Measurements from ENCODE around the gene NCF2.

- TF ChIP-seq CTCF (IDR thresholded peaks at IDR 0.05; ENCODE audit: extremely low read depth in 1 of 2, insufficient read depth in 1 of 2, low read depth in 1 of 2, low read length in 2 of 2) = peak; percentile 62 to 71
- TF ChIP-seq POLR2AphosphoS5 (IDR thresholded peaks at IDR 0.05; ENCODE audit: insufficient read depth, low read depth, low read length) = no peak
These were observed 46.5 kb downstream of the NCF2 start for GRCh38 chr1:183543619-183544204.

Measured in endothelial cell of umbilical vein (primary cell).